Liver (tissue), 9 donors: ENCODE measurements around the gene DEPDC5. TPM values are rescaled to one million over a fixed set of nuclear protein-coding genes. Genes with fewer than 3 reads are reported as not detected.
A peak's percentile ranks its signal among the peaks of the same experiment; 100 is the strongest.
"Not testable (repeated sequence)": the region's sequence is repeated elsewhere in the genome, so short reads cannot be mapped to it uniquely, and the experiment has no call there.

ENCODE experiments used
- DNase-seq: peaks from one replicate; pipeline ENCODE4 v3.0.0-alpha.2; 2017; ENCODE audit warnings: low spot score
- H3K27ac ChIP-seq, 2 donors: one replicate each; pipeline ENCODE4 v1.7.0; 2013; ENCODE audit warnings: inconsistent platforms in 2 of 2, low read length in 2 of 2, control low read depth in 1 of 2, low read depth in 1 of 2, mild to moderate bottlenecking in 1 of 2
- H3K27me3 ChIP-seq, 4 donors: one replicate each; pipeline versions ENCODE4 v1.6.1 to v1.7.0; 2013; ENCODE audit warnings: low read length in 3 of 4, inconsistent platforms in 1 of 4, mild to moderate bottlenecking in 1 of 4, moderate library complexity in 1 of 4; ENCODE audit not compliant: control insufficient read depth in 4 of 4, insufficient read depth in 4 of 4
- H3K36me3 ChIP-seq, 4 donors: one replicate each; pipeline versions ENCODE4 v1.6.1 to v1.7.0; 2013; ENCODE audit warnings: low read length in 3 of 4, mild to moderate bottlenecking in 3 of 4, low read depth in 1 of 4, moderate library complexity in 1 of 4; ENCODE audit not compliant: control insufficient read depth in 4 of 4, insufficient read depth in 3 of 4
- H3K4me1 ChIP-seq, 4 donors: one replicate each; pipeline versions ENCODE4 v1.6.1 to v1.7.0; 2013; ENCODE audit warnings: low read length in 3 of 4, mild to moderate bottlenecking in 3 of 4, moderate library complexity in 1 of 4; ENCODE audit not compliant: control insufficient read depth in 4 of 4, insufficient read depth in 4 of 4
- H3K4me3 ChIP-seq, 3 donors: one replicate each; pipeline versions ENCODE4 v1.6.1 to v1.7.0; 2013; ENCODE audit warnings: low read length in 3 of 3, control low read depth in 1 of 3, low read depth in 1 of 3, mild to moderate bottlenecking in 1 of 3
- H3K9ac ChIP-seq, 2 donors: one replicate each; pipeline ENCODE4 v1.7.0; 2013; ENCODE audit warnings: low read length in 2 of 2, mild to moderate bottlenecking in 2 of 2, moderate library complexity in 2 of 2, control low read depth in 1 of 2, low read depth in 1 of 2
- H3K9me3 ChIP-seq, 4 donors: one replicate each; pipeline versions ENCODE4 v1.6.1 to v1.7.0; 2013; ENCODE audit warnings: low read length in 3 of 4; ENCODE audit not compliant: control insufficient read depth in 4 of 4
- EGR1 ChIP-seq, 2 donors: IDR thresholded peaks; 2 replicates each; pipeline ENCODE4 v1.6.1; 2016 to 2018; ENCODE audit warnings: antibody characterized with exemption in 2 of 2, low read depth in 2 of 2
- FOXA1 ChIP-seq: IDR thresholded peaks from 2 replicates; pipeline ENCODE4 v1.6.1; 2016; ENCODE audit warnings: antibody characterized with exemption
- FOXA2 ChIP-seq: IDR thresholded peaks from 2 replicates; pipeline ENCODE4 v1.6.1; 2016; ENCODE audit warnings: antibody characterized with exemption
- GABPA ChIP-seq, 2 donors: IDR thresholded peaks in 1 of 2; conservative IDR thresholded peaks in 1 of 2; 2 replicates each; pipeline ENCODE4 v1.6.1; 2016; ENCODE audit warnings: antibody characterized with exemption in 2 of 2, mild to moderate bottlenecking in 1 of 2, moderate library complexity in 1 of 2
- HNF4A ChIP-seq, 2 donors: conservative IDR thresholded peaks; 2 replicates each; pipeline ENCODE4 v1.6.1; 2016; ENCODE audit warnings: antibody characterized with exemption in 2 of 2, mild to moderate bottlenecking in 2 of 2
- HNF4G ChIP-seq: IDR thresholded peaks from 2 replicates; pipeline ENCODE4 v1.6.1; 2016; ENCODE audit warnings: antibody characterized with exemption
- JUND ChIP-seq, 2 donors: IDR thresholded peaks; 2 replicates each; pipeline ENCODE4 v1.6.1; 2016; ENCODE audit warnings: antibody characterized with exemption in 2 of 2
- NR2F2 ChIP-seq: IDR thresholded peaks from 2 replicates; pipeline ENCODE4 v1.6.1; 2016; ENCODE audit warnings: antibody characterized with exemption
- RAD21 ChIP-seq, 2 donors: IDR thresholded peaks; 2 replicates each; pipeline ENCODE4 v1.6.1; 2016; ENCODE audit warnings: antibody characterized with exemption in 2 of 2, mild to moderate bottlenecking in 2 of 2
- RXRA ChIP-seq, 2 donors: IDR thresholded peaks; 2 replicates each; pipeline ENCODE4 v1.6.1; 2017 to 2018; ENCODE audit warnings: antibody characterized with exemption in 2 of 2, mild to moderate bottlenecking in 1 of 2
- SP1 ChIP-seq: IDR thresholded peaks from 2 replicates; pipeline ENCODE4 v1.6.1; 2018; ENCODE audit warnings: antibody characterized with exemption, mild to moderate bottlenecking
- TAF1 ChIP-seq: conservative IDR thresholded peaks from 2 replicates; pipeline ENCODE4 v1.6.1; 2016; ENCODE audit warnings: antibody characterized with exemption, mild to moderate bottlenecking
- YY1 ChIP-seq: IDR thresholded peaks from 2 replicates; pipeline ENCODE4 v1.6.1; 2016; ENCODE audit warnings: antibody characterized with exemption, mild to moderate bottlenecking
- WGBS: extraction: QIAGEN DNeasy Blood & Tissue Kit; methylation state at CpG from one replicate; pipeline ENCODE4 v1.1.7; 2013; 5-methylcytosine and 5-hydroxymethylcytosine counted together
- polyA plus RNA-seq, 2 donors: library from polyadenylated mRNA; stranded (reverse) in 1 of 2; unstranded in 1 of 2; fragments of 200-250 nt in 1 of 2; fragments of >200 nt in 1 of 2; fragmentation: Nextera tagmentation in 1 of 2; extraction: Ambion mirVana in 1 of 2; gene quantifications; one replicate each; pipeline versions ENCODE4 v1.2.1 to v1.2.3, GENCODE V29; 2013 to 2015
- total RNA-seq, 2 donors: library from RNA; depleted of rRNA; stranded (reverse); fragments of >200 nt; gene quantifications; one replicate each; pipeline ENCODE4 v1.2.3, GENCODE V29; 2014
- TF ChIP-seq, protein P1 (sequence below): fragments of 150-350 bp; IDR thresholded peaks from 2 replicates; pipeline ENCODE4 v1.5.1; 2017; ENCODE audit warnings: improper control_type of control experiment, low read depth, low read length; ENCODE audit not compliant: missing input control
- TF ChIP-seq, protein P2 (sequence below): IDR thresholded peaks from 2 replicates; pipeline ENCODE4 v1.6.1; 2016; ENCODE audit warnings: antibody characterized with exemption
- TF ChIP-seq, protein P3 (sequence below): IDR thresholded peaks from 2 replicates; pipeline ENCODE4 v1.6.1; 2016; ENCODE audit warnings: antibody characterized with exemption
- TF ChIP-seq, protein P4 (sequence below): IDR thresholded peaks from 2 replicates; pipeline ENCODE4 v1.6.1; 2016; ENCODE audit warnings: antibody characterized with exemption, mild to moderate bottlenecking
- TF ChIP-seq, protein P5 (sequence below): IDR thresholded peaks from 2 replicates; pipeline ENCODE4 v1.6.1; 2016; ENCODE audit warnings: antibody characterized with exemption
- donor health status: healthy.
- donor health status: healthy.
- donor health status: healthy.
- donor health status: healthy.
- donor health status: healthy.

Gene DEPDC5
- total and polyA plus RNA-seq, 4 donors: 5.5 to 19.4 (median 12.6) TPM

DNA sequence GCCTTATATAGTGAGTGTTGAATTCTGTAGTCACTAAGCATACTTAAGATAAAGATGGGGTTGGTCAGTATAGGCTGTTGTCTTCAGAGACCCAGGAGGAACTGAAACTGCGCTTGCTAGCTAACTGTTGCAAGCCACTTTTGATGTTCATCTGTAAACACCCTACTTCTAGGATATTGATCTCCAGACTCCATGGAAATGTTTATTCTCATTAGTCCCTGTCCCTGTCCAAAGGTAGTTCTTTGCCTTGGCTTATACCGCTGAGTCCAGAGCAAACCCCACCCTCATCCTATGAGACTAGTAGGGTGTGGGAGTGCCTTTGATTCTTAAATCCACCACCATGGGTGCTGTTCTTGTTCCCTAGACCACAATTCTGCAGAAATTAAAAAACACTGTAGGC, 36.4 kb downstream of the DEPDC5 start:
- Histone ChIP-seq H3K36me3 (peaks cover 8 to 13% (median 10%) of the 10 kb centered on the region in 4 donors), H3K27ac (no peak overlapping the region), H3K9me3 (no peaks in the 10 kb centered on the region), H3K27me3 (no peaks in the 10 kb centered on the region), H3K9ac (no peak overlapping the region), H3K4me1 (peaks cover 0 to 10% (median 5%) of the 10 kb centered on the region in 4 donors), H3K4me3 (no peak overlapping the region)
- no peak for DNase-seq
- TF ChIP-seq JUND (IDR thresholded peaks at IDR 0.05): peak; percentile 17 to 41
- TF ChIP-seq HNF4G: peak; percentile 39
- TF ChIP-seq, protein P1, sequence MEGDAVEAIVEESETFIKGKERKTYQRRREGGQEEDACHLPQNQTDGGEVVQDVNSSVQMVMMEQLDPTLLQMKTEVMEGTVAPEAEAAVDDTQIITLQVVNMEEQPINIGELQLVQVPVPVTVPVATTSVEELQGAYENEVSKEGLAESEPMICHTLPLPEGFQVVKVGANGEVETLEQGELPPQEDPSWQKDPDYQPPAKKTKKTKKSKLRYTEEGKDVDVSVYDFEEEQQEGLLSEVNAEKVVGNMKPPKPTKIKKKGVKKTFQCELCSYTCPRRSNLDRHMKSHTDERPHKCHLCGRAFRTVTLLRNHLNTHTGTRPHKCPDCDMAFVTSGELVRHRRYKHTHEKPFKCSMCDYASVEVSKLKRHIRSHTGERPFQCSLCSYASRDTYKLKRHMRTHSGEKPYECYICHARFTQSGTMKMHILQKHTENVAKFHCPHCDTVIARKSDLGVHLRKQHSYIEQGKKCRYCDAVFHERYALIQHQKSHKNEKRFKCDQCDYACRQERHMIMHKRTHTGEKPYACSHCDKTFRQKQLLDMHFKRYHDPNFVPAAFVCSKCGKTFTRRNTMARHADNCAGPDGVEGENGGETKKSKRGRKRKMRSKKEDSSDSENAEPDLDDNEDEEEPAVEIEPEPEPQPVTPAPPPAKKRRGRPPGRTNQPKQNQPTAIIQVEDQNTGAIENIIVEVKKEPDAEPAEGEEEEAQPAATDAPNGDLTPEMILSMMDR: no peak
- TF ChIP-seq, protein P2, sequence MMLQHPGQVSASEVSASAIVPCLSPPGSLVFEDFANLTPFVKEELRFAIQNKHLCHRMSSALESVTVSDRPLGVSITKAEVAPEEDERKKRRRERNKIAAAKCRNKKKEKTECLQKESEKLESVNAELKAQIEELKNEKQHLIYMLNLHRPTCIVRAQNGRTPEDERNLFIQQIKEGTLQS: no peak
- peak; percentile 78 to 82 for TF ChIP-seq HNF4A (conservative IDR thresholded peaks at IDR 0.05)
- TF ChIP-seq, protein P3, sequence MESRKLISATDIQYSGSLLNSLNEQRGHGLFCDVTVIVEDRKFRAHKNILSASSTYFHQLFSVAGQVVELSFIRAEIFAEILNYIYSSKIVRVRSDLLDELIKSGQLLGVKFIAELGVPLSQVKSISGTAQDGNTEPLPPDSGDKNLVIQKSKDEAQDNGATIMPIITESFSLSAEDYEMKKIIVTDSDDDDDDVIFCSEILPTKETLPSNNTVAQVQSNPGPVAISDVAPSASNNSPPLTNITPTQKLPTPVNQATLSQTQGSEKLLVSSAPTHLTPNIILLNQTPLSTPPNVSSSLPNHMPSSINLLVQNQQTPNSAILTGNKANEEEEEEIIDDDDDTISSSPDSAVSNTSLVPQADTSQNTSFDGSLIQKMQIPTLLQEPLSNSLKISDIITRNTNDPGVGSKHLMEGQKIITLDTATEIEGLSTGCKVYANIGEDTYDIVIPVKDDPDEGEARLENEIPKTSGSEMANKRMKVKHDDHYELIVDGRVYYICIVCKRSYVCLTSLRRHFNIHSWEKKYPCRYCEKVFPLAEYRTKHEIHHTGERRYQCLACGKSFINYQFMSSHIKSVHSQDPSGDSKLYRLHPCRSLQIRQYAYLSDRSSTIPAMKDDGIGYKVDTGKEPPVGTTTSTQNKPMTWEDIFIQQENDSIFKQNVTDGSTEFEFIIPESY: no peak
- TF ChIP-seq SP1: peak; percentile 18
- peak; percentile 36 for TF ChIP-seq FOXA1
- TF ChIP-seq RXRA (IDR thresholded peaks at IDR 0.05): peak; percentile 32 to 37
- no peak for TF ChIP-seq EGR1 (IDR thresholded peaks at IDR 0.05; ENCODE audit: low read depth in 2 of 2)
- TF ChIP-seq YY1: peak; percentile 37
- TF ChIP-seq GABPA (IDR thresholded peaks at IDR 0.05 in 1 of 2, conservative IDR thresholded peaks at IDR 0.05 in 1 of 2): no peak
- TF ChIP-seq RAD21 (IDR thresholded peaks at IDR 0.05): peak in 1 of 2 donors; percentile 27
- TF ChIP-seq, protein P4, sequence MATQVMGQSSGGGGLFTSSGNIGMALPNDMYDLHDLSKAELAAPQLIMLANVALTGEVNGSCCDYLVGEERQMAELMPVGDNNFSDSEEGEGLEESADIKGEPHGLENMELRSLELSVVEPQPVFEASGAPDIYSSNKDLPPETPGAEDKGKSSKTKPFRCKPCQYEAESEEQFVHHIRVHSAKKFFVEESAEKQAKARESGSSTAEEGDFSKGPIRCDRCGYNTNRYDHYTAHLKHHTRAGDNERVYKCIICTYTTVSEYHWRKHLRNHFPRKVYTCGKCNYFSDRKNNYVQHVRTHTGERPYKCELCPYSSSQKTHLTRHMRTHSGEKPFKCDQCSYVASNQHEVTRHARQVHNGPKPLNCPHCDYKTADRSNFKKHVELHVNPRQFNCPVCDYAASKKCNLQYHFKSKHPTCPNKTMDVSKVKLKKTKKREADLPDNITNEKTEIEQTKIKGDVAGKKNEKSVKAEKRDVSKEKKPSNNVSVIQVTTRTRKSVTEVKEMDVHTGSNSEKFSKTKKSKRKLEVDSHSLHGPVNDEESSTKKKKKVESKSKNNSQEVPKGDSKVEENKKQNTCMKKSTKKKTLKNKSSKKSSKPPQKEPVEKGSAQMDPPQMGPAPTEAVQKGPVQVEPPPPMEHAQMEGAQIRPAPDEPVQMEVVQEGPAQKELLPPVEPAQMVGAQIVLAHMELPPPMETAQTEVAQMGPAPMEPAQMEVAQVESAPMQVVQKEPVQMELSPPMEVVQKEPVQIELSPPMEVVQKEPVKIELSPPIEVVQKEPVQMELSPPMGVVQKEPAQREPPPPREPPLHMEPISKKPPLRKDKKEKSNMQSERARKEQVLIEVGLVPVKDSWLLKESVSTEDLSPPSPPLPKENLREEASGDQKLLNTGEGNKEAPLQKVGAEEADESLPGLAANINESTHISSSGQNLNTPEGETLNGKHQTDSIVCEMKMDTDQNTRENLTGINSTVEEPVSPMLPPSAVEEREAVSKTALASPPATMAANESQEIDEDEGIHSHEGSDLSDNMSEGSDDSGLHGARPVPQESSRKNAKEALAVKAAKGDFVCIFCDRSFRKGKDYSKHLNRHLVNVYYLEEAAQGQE: no peak
- TF ChIP-seq FOXA2: peak; percentile 57
- no peak for TF ChIP-seq NR2F2
- no peak for TF ChIP-seq TAF1
- TF ChIP-seq, protein P5, sequence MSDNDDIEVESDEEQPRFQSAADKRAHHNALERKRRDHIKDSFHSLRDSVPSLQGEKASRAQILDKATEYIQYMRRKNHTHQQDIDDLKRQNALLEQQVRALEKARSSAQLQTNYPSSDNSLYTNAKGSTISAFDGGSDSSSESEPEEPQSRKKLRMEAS: no peak
- WGBS: 49% methylated on average over 2 of the region's 2 CpGs

DNA sequence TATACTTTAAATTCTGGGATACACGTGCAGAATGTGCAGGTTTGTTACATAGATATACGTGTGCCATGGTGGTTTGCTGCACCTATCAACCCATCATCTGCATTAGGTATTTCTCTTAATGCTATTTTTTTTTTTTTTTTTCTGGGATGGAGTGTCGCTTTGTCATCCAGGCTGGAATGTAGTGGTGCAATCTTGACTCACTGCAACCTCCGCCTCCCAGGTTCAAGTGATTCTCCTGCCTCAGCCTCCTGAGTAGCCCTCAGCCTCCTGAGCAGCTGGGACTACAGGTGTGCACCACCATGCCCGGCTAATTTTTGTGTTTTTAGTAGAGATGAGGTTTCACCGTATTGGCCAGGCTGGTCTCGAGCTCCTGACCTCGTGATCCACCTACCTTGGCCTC, 45.5 kb downstream of the DEPDC5 start:
- not testable (repeated sequence) for H3K27ac ChIP-seq, H3K9ac ChIP-seq, DNase-seq, H3K4me1 ChIP-seq, H3K4me3 ChIP-seq, H3K9me3 ChIP-seq, H3K27me3 ChIP-seq
- H3K36me3 ChIP-seq: peaks cover 15 to 52% (median 47%) of the 10 kb centered on the region in 4 donors
- 85% methylated on average over 8 of the region's 8 CpGs for WGBS
